Kidney capillary endothelial cell (primary cell): Measurements from ENCODE around the gene TCP11L2.
"Not testable (repeated sequence)": the region's sequence is repeated elsewhere in the genome, so short reads cannot be mapped to it uniquely, and the experiment has no call there.

ENCODE experiments used
- DNase-seq: peaks from one replicate; pipeline ENCODE4 v3.0.0-alpha.2; 2018; ENCODE audit warnings: low spot score

TCP11L2 gene

GRCh38 chr12:106307181-106307580, 4.6 kb downstream of the TCP11L2 start:
- DNase-seq = no peak

GRCh38 chr12:106308121-106308520, 5.6 kb downstream of the TCP11L2 start:
- no peak for DNase-seq

GRCh38 chr12:106308611-106309010, 6.1 kb downstream of the TCP11L2 start:
- no peak for DNase-seq

- no peak for DNase-seq
Measured at GRCh38 chr12:106309671-106310505, 7.4 kb downstream of the TCP11L2 start.

- no peak for DNase-seq
Measured at GRCh38 chr12:106310687-106311086, 8.2 kb downstream of the TCP11L2 start.

- DNase-seq = no peak
Measured at GRCh38 chr12:106311139-106311538, 8.6 kb downstream of the TCP11L2 start.

GRCh38 chr12:106313413-106313812, 10.9 kb downstream of the TCP11L2 start:
- DNase-seq = not testable (repeated sequence)

GRCh38 chr12:106315523-106315922, 13.0 kb downstream of the TCP11L2 start:
- DNase-seq = no peak

- DNase-seq = no peak
Measured at GRCh38 chr12:106317406-106318082, 15.0 kb downstream of the TCP11L2 start.

- no peak for DNase-seq
Measured at GRCh38 chr12:106321139-106321850, 18.8 kb downstream of the TCP11L2 start.

GRCh38 chr12:106323537-106323936, 21.0 kb downstream of the TCP11L2 start:
- DNase-seq = no peak

- DNase-seq = no peak
Measured at GRCh38 chr12:106327309-106327869, 24.9 kb downstream of the TCP11L2 start.

GRCh38 chr12:106328735-106329134, 26.2 kb downstream of the TCP11L2 start:
- no peak for DNase-seq

- DNase-seq = no peak
Measured at GRCh38 chr12:106329231-106329982, 26.9 kb downstream of the TCP11L2 start.

- DNase-seq = no peak
Measured at GRCh38 chr12:106331599-106331998, 29.1 kb downstream of the TCP11L2 start.

- no peak for DNase-seq
Measured at GRCh38 chr12:106332536-106332935, 30.0 kb downstream of the TCP11L2 start.

GRCh38 chr12:106333010-106333409, 30.5 kb downstream of the TCP11L2 start:
- no peak for DNase-seq

- DNase-seq = no peak
Measured at GRCh38 chr12:106333756-106334155, 31.2 kb downstream of the TCP11L2 start.

GRCh38 chr12:106341086-106341877, 38.7 kb downstream of the TCP11L2 start:
- no peak for DNase-seq

- peak; percentile 16 for DNase-seq
Measured at GRCh38 chr12:106342397-106343213, 40.1 kb downstream of the TCP11L2 start.
